ENCODE measurements around the gene NBAS. TPM values are rescaled to one million over a fixed set of nuclear protein-coding genes. Genes with fewer than 3 reads are reported as not detected.

NBAS gene
- polyA plus RNA-seq, 1 donor (not counting 4 experiments of a cell fraction or from before 2014, with no cell fraction given), result 27.9 TPM

DNA sequence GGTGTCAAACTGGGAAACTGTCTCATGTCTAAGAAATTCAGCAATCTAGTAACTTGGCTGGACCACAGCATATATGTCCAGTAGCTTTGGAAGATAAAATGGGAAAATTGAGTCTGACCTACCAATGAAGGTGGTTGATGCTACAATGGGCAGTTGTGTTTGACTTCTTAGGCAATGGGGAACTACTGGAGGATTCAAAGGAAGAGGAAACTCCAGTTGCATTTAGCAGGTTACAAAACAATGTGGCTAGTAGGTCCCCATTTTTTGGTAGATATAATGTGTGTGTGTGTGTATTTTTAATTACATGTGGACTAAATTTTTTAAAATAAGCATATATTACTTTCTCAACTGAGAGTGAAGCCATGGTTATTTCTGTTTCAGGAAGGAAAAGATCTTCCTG lies 427.7 kb downstream of the NBAS start:
- dilution Hi-C loops (cut with MboI; ENCODE audit: extremely low pct_ligation_motif_present, low sequenced_read_pairs), result no loop called here
- no peak for FAIRE-seq

DNA sequence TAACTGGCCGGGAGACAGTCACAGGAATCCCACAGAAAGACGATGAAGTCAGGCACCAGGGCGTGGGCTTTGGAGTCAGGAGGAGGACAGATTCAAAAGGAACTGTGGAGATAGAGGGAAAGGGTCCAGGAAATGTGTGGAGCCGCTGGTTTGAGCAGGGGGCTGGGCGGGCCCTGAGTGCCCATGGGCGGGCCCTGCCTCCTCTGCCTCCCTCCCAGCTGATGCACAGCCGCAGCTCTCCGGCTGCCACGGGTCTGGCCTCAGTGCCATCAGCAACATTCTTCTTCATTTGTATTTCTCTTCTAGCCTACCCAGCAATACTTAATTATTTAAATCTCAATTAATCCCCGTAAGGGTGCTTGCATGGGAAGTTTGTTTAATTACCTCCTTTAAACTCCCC lies 432.3 kb downstream of the NBAS start:
- Histone ChIP-seq H3K79me2 (ENCODE audit: control insufficient read depth, insufficient read depth, low read length) (no peaks in the 10 kb centered on the region), H3K4me2 (ENCODE audit: control insufficient read depth, extremely low read depth, insufficient read depth, low read depth, low read length) (no peak overlapping the region), H2AFZ (ENCODE audit: control insufficient read depth, low read length) (no peak overlapping the region), H3K9ac (ENCODE audit: control insufficient read depth, extremely low read depth, insufficient read depth, low read length) (no peak overlapping the region), H3K9me3 (ENCODE audit: control insufficient read depth, low read depth, low read length) (no peaks in the 10 kb centered on the region), H3K27me3 (ENCODE audit: control insufficient read depth, extremely low read depth, insufficient read depth, low read length) (no peaks in the 10 kb centered on the region), H3K4me3 (ENCODE audit: control insufficient read depth in 2 of 3, extremely low read depth in 1 of 3, insufficient read depth in 2 of 3, low read depth in 1 of 3, low read length in 3 of 3) (no peak overlapping the region), H3K27ac (ENCODE audit: control insufficient read depth, insufficient read depth, low read length) (no peak overlapping the region), H4K20me1 (ENCODE audit: control insufficient read depth, extremely low read depth, insufficient read depth, low read length) (no peaks in the 10 kb centered on the region), H3K4me1 (ENCODE audit: control insufficient read depth, extremely low read depth, insufficient read depth, low read length) (no peaks in the 10 kb centered on the region), H3K9me1 (ENCODE audit: control insufficient read depth, extremely low read depth, insufficient read depth, low read length) (no peaks in the 10 kb centered on the region), H3K36me3 (ENCODE audit: control insufficient read depth in 2 of 2, extremely low read depth in 1 of 2, insufficient read depth in 2 of 2, low read length in 2 of 2) (no peaks in the 10 kb centered on the region)
- dilution Hi-C loops (cut with MboI; ENCODE audit: extremely low pct_ligation_motif_present, low sequenced_read_pairs), result no loop called here
- DNase-seq (ENCODE audit: low read depth, low spot score) (no peak), FAIRE-seq (no peak)
- no peak for TF ChIP-seq EZH2 (IDR thresholded peaks at IDR 0.05; ENCODE audit: low read length)
- TF ChIP-seq, protein P1, sequence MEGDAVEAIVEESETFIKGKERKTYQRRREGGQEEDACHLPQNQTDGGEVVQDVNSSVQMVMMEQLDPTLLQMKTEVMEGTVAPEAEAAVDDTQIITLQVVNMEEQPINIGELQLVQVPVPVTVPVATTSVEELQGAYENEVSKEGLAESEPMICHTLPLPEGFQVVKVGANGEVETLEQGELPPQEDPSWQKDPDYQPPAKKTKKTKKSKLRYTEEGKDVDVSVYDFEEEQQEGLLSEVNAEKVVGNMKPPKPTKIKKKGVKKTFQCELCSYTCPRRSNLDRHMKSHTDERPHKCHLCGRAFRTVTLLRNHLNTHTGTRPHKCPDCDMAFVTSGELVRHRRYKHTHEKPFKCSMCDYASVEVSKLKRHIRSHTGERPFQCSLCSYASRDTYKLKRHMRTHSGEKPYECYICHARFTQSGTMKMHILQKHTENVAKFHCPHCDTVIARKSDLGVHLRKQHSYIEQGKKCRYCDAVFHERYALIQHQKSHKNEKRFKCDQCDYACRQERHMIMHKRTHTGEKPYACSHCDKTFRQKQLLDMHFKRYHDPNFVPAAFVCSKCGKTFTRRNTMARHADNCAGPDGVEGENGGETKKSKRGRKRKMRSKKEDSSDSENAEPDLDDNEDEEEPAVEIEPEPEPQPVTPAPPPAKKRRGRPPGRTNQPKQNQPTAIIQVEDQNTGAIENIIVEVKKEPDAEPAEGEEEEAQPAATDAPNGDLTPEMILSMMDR (optimal IDR thresholded peaks at IDR 0.05 in 1 of 3, IDR thresholded peaks at IDR 0.05 in 1 of 3, conservative IDR thresholded peaks at IDR 0.05 in 1 of 3; ENCODE audit: extremely low read depth in 1 of 3, insufficient read depth in 2 of 3, low read length in 3 of 3), result no peak

More for the DNA sequence above, 427.7 kb downstream of the NBAS start:
- Histone ChIP-seq H3K27ac (ENCODE audit: control insufficient read depth, insufficient read depth, low read length) (no peak overlapping the region), H3K4me2 (ENCODE audit: control insufficient read depth, extremely low read depth, insufficient read depth, low read depth, low read length) (no peak overlapping the region), H4K20me1 (ENCODE audit: control insufficient read depth, extremely low read depth, insufficient read depth, low read length) (no peaks in the 10 kb centered on the region), H3K36me3 (ENCODE audit: control insufficient read depth in 2 of 2, extremely low read depth in 1 of 2, insufficient read depth in 2 of 2, low read length in 2 of 2) (no peaks in the 10 kb centered on the region), H3K9me3 (ENCODE audit: control insufficient read depth, low read depth, low read length) (no peaks in the 10 kb centered on the region), H3K9ac (ENCODE audit: control insufficient read depth, extremely low read depth, insufficient read depth, low read length) (no peak overlapping the region), H3K4me3 (ENCODE audit: control insufficient read depth in 2 of 3, extremely low read depth in 1 of 3, insufficient read depth in 2 of 3, low read depth in 1 of 3, low read length in 3 of 3) (no peak overlapping the region), H3K9me1 (ENCODE audit: control insufficient read depth, extremely low read depth, insufficient read depth, low read length) (no peaks in the 10 kb centered on the region), H2AFZ (ENCODE audit: control insufficient read depth, low read length) (no peak overlapping the region), H3K4me1 (ENCODE audit: control insufficient read depth, extremely low read depth, insufficient read depth, low read length) (no peaks in the 10 kb centered on the region), H3K79me2 (ENCODE audit: control insufficient read depth, insufficient read depth, low read length) (no peaks in the 10 kb centered on the region), H3K27me3 (ENCODE audit: control insufficient read depth, extremely low read depth, insufficient read depth, low read length) (no peaks in the 10 kb centered on the region)
- no peak for DNase-seq (ENCODE audit: low read depth, low spot score)
- no peak for TF ChIP-seq EZH2 (IDR thresholded peaks at IDR 0.05; ENCODE audit: low read length)
- TF ChIP-seq, protein P1 (optimal IDR thresholded peaks at IDR 0.05 in 1 of 3, IDR thresholded peaks at IDR 0.05 in 1 of 3, conservative IDR thresholded peaks at IDR 0.05 in 1 of 3; ENCODE audit: extremely low read depth in 1 of 3, insufficient read depth in 2 of 3, low read length in 3 of 3), result no peak

Measured in keratinocyte (primary cell).